ENCODE data around the gene HHEX.
"Not testable (repeated sequence)": the region's sequence is repeated elsewhere in the genome, so short reads cannot be mapped to it uniquely, and the experiment has no call there.

HHEX gene

DNA sequence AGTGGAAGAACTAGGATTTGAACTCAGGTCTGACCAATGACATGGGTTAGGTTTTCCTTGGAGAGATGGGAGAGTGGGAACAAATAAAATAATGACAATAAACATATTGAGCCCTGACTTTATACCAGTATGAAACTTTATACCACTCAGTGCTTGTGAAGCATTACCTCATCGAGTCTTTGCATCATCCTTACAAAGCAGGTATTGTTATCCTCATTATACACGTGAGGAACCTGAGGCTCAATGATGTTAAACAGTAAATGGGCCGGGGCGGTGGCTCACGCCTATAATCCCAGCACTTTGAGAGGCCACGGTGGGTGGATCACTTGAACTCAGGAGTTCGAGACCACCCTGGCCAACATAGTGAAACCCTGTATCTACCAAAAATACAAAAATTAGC lies 47.7 kb downstream of the HHEX start:
- no peak for DNase-seq

GRCh38 chr10:92740762-92741161 lies 51.0 kb downstream of the HHEX start:
- no peak for DNase-seq

GRCh38 chr10:92741741-92742140 lies 52.0 kb downstream of the HHEX start:
- not testable (repeated sequence) for DNase-seq

- no peak for DNase-seq
These were observed 52.8 kb downstream of the HHEX start for GRCh38 chr10:92742331-92743228.
